Gastroesophageal sphincter (tissue), 3 donors: Measurements from ENCODE around the gene TSEN15.

Source experiments
- CTCF ChIP-seq, 4 experiments: fragments of 200-600 bp in 2 of 4; fragments of 450-650 bp in 2 of 4; sonication (generic) in 1 of 4; IDR thresholded peaks; one replicate each; pipeline ENCODE4 v1.5.1; 2017 to 2019; ENCODE audit warnings: antibody characterized with exemption in 4 of 4, mild to moderate bottlenecking in 2 of 4, moderate library complexity in 2 of 4
- POLR2AphosphoS5 ChIP-seq: sonication (generic); formaldehyde crosslinking; IDR thresholded peaks from one replicate; pipeline ENCODE4 v1.6.1; 2017; ENCODE audit warnings: antibody characterized with exemption

DNA sequence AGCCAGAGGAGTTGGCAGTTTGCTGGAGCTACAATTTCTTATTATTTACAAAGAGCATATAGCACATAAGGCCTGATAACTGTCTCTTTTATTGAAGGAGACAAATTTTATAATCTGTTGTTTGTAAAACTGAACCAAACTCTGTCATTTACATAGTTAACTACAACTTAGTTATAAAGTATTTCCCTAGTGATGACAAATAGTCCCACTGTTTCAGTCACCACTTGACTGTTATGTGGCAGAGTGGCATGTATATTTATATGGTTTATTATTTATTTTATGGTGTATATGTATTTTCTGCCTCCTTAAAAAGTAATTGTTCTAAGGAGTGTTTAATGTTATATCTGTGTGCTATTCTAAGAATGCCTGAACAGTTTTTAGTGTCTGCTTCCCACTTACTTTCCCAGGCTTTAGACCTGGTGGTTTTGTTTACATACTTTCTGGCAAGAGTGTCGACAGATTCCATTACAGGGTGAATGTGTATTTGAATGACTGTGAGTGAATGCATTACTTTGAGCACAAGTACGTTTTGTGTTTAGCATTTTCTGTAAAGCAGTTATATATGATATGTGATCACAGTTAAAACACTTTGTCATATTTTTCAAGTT lies 10.0 kb downstream of the TSEN15 start:
- TF ChIP-seq CTCF (IDR thresholded peaks at IDR 0.05), result no peak
- TF ChIP-seq POLR2AphosphoS5, result no peak
